ENCODE data around the gene FHDC1. TPM values are rescaled to one million over a fixed set of nuclear protein-coding genes. Genes with fewer than 3 reads are reported as not detected.

The FHDC1 gene
- polyA plus RNA-seq, 3 donors: 0.21 TPM; not detected in 2

- no peak overlapping the region for H3K4me3 ChIP-seq (replicated peaks in 1 of 3; ENCODE audit: low read depth in 2 of 3, low read length in 3 of 3)
- no peak overlapping the region for H3K27ac ChIP-seq (ENCODE audit: low read depth in 1 of 2, low read length in 2 of 2)
- H3K4me2 ChIP-seq (replicated peaks; ENCODE audit: extremely low read depth, low read length, poor library complexity, severe bottlenecking): no peak overlapping the region
- no peaks in the 10 kb centered on the region for H3K27me3 Mint-ChIP-seq (ENCODE audit: low read depth in 3 of 3)
- peaks cover 0 to 11% of the 10 kb centered on the region in 2 donors for H3K4me1 ChIP-seq (ENCODE audit: control insufficient read depth in 1 of 2, insufficient read depth in 2 of 2, low read length in 2 of 2)
- no peaks in the 10 kb centered on the region for H3K36me3 ChIP-seq (replicated peaks in 1 of 2; ENCODE audit: control insufficient read depth in 1 of 2, insufficient read depth in 2 of 2, low read length in 2 of 2)
- H3K4me1 Mint-ChIP-seq: peaks cover 21% of the 10 kb centered on the region
- H3K27ac Mint-ChIP-seq: no peak overlapping the region
- 90% methylated on average over 2 of the region's 5 CpGs for WGBS (ENCODE audit: insufficient coverage)
- no peak overlapping the region for H3K4me3 Mint-ChIP-seq
- intact Hi-C loops (cut with micrococcal nuclease): no loop called here
- H2AFZ ChIP-seq (ENCODE audit: insufficient read depth, low read depth, low read length, poor library complexity, severe bottlenecking): no peak overlapping the region
- H3K9me3 Mint-ChIP-seq: no peaks in the 10 kb centered on the region
- no peaks in the 10 kb centered on the region for H4K20me1 ChIP-seq (ENCODE audit: insufficient read depth, low read length)
- H3K27me3 ChIP-seq (ENCODE audit: control insufficient read depth in 2 of 2, insufficient read depth in 2 of 2, low read length in 2 of 2): no peaks in the 10 kb centered on the region
- H3K36me3 Mint-ChIP-seq: no peaks in the 10 kb centered on the region
- TF ChIP-seq, protein P1, sequence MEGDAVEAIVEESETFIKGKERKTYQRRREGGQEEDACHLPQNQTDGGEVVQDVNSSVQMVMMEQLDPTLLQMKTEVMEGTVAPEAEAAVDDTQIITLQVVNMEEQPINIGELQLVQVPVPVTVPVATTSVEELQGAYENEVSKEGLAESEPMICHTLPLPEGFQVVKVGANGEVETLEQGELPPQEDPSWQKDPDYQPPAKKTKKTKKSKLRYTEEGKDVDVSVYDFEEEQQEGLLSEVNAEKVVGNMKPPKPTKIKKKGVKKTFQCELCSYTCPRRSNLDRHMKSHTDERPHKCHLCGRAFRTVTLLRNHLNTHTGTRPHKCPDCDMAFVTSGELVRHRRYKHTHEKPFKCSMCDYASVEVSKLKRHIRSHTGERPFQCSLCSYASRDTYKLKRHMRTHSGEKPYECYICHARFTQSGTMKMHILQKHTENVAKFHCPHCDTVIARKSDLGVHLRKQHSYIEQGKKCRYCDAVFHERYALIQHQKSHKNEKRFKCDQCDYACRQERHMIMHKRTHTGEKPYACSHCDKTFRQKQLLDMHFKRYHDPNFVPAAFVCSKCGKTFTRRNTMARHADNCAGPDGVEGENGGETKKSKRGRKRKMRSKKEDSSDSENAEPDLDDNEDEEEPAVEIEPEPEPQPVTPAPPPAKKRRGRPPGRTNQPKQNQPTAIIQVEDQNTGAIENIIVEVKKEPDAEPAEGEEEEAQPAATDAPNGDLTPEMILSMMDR (IDR thresholded peaks at IDR 0.05): no peak
- no peaks in the 10 kb centered on the region for H3K79me2 ChIP-seq (ENCODE audit: insufficient read depth, low read length)
- no peaks in the 10 kb centered on the region for H3K9me3 ChIP-seq (replicated peaks in 1 of 2; ENCODE audit: control insufficient read depth in 1 of 2, insufficient read depth in 1 of 2, low read length in 2 of 2)
- H3K9ac ChIP-seq (ENCODE audit: insufficient read depth, low read length, poor library complexity, severe bottlenecking): no peak overlapping the region
- DNase-seq: no peak
Observed at GRCh38 chr4:152962150-152962549, 26.0 kb downstream of the FHDC1 start.

GRCh38 chr4:152964335-152964734 is 28.2 kb downstream of the FHDC1 start:
- no peak overlapping the region for H3K27ac ChIP-seq (ENCODE audit: low read depth in 1 of 2, low read length in 2 of 2)
- H3K4me3 ChIP-seq (replicated peaks in 1 of 3; ENCODE audit: low read depth in 2 of 3, low read length in 3 of 3): no peak overlapping the region
- H3K27me3 ChIP-seq (ENCODE audit: control insufficient read depth in 2 of 2, insufficient read depth in 2 of 2, low read length in 2 of 2): no peaks in the 10 kb centered on the region
- no peak overlapping the region for H3K4me2 ChIP-seq (replicated peaks; ENCODE audit: extremely low read depth, low read length, poor library complexity, severe bottlenecking)
- intact Hi-C loops (cut with micrococcal nuclease): no loop called here
- H3K4me1 Mint-ChIP-seq: peaks cover 2% of the 10 kb centered on the region
- no peaks in the 10 kb centered on the region for H3K79me2 ChIP-seq (ENCODE audit: insufficient read depth, low read length)
- H3K9me3 ChIP-seq (replicated peaks in 1 of 2; ENCODE audit: control insufficient read depth in 1 of 2, insufficient read depth in 1 of 2, low read length in 2 of 2): no peaks in the 10 kb centered on the region
- no peak overlapping the region for H2AFZ ChIP-seq (ENCODE audit: insufficient read depth, low read depth, low read length, poor library complexity, severe bottlenecking)
- DNase-seq: no peak
- H3K9me3 Mint-ChIP-seq: no peaks in the 10 kb centered on the region
- H4K20me1 ChIP-seq (ENCODE audit: insufficient read depth, low read length): no peaks in the 10 kb centered on the region
- no peak overlapping the region for H3K27ac Mint-ChIP-seq
- peaks cover 0 to 3% (median 2%) of the 10 kb centered on the region in 3 donors for H3K27me3 Mint-ChIP-seq (ENCODE audit: low read depth in 3 of 3)
- H3K4me3 Mint-ChIP-seq: no peak overlapping the region
- H3K9ac ChIP-seq (ENCODE audit: insufficient read depth, low read length, poor library complexity, severe bottlenecking): no peak overlapping the region
- H3K36me3 Mint-ChIP-seq: no peaks in the 10 kb centered on the region
- 96% methylated on average over 4 of the region's 4 CpGs for WGBS (ENCODE audit: insufficient coverage)
- H3K4me1 ChIP-seq (ENCODE audit: control insufficient read depth in 1 of 2, insufficient read depth in 2 of 2, low read length in 2 of 2): peaks cover 0 to 1% of the 10 kb centered on the region in 2 donors
- no peaks in the 10 kb centered on the region for H3K36me3 ChIP-seq (replicated peaks in 1 of 2; ENCODE audit: control insufficient read depth in 1 of 2, insufficient read depth in 2 of 2, low read length in 2 of 2)
- TF ChIP-seq, protein P1 (IDR thresholded peaks at IDR 0.05): no peak
